Measurements from ENCODE around the gene NALCN.

The NALCN gene

GRCh38 chr13:101416181-101417042 lies at the start of gene NALCN:
Gene NALCN (minus strand): TSS chr13:101416508. CDS start chr13:101399126, 17,382 bp downstream.
- DNase-seq = no peak

GRCh38 chr13:101465877-101466276 lies 49.6 kb upstream of the NALCN start:
- DNase-seq = no peak

GRCh38 chr13:101457176-101457575 lies 40.9 kb upstream of the NALCN start:
- no peak for DNase-seq

GRCh38 chr13:101455863-101456262 lies 39.6 kb upstream of the NALCN start:
- DNase-seq = no peak

- no peak for DNase-seq
Measured at GRCh38 chr13:101454767-101455166, 38.5 kb upstream of the NALCN start.

DNA sequence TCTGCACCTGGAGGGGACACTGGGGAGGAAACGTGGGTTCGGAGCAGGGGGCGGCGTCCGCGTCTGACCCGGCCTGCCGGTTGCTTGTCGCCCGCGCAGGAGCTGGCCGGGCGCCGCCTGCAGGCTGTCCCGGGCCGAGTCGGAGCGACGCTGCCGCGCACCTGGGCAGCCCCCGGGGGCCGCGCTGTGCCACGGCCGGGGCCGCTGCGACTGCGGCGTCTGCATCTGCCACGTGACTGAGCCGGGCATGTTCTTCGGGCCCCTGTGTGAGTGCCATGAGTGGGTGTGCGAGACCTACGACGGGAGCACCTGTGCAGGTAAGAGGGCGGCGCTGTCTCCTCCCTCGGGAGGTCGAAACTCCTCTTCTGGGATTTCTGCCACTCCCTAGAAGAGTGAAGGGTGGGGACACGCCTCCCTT lies 37.5 kb upstream of the NALCN start:
- DNase-seq = no peak

DNA sequence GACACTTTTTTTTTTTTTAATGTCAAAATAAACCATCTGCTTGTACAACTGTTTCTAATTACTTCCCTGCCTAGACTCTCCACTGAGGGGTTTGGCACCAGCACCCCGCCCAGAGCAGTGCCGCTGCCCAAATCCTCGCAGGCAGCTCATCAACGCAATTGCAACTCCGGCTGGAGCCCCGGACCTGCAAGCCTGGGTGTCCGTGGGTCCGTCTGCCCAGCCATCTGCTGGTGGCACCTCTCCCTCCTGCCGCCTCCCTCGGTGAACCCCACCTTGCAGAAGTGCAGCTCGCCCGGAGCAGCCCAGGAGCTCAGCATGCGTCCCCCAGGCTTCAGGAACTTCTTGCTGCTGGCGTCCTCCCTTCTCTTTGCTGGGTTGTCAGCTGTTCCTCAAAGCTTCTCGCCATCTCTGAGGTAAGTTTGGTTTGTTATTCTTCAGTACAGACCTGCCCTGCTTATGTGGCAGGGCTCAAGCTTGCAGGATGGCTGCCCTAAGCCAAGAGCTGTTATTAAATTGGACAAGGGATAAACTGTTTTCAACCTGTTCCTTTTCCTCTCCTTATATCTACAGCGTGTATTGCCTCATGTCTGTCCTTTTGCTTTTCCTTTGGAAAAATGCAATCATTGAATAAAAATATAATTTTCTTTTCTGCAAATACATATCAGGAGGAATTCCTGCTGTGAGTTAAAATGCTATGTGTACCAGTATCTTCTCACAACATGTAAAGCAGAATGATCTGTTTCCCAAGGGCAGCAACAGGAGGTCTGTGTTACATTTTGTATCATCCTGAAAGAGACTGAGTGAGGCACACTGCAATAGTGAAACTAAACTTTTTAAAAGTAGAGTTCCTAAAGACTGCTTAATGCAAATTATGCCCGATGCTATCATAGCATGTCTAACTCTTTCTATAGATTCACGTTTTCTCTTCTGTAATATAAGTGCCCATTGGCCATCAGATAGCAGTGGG lies 36.5 kb upstream of the NALCN start, which contains the start of gene ITGBL1:
Gene ITGBL1, plus strand, starts transcription at position 157 of the 967 bp plus-strand sequence. Its CDS starts 159 bp downstream, at position 316.
- no peak for DNase-seq

DNA sequence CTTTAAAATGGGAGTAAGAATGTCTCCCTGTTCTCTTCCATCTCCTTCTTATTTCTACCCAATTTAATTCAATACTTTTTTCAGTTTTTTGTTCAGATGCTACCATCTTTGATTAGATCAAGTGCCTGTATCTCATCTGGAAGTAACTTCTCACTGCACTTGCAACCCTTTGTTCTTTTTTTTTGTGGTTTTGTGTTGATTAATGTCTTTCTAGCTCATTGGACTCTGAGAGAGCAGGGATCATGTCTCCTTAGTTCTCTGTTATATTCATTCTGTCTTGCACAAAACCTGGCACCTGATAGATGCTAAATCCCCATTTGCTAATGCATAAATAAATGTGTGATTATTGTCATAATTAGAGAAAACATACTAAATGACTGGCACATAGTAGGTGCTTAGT lies 35.3 kb upstream of the NALCN start:
- no peak for DNase-seq

DNA sequence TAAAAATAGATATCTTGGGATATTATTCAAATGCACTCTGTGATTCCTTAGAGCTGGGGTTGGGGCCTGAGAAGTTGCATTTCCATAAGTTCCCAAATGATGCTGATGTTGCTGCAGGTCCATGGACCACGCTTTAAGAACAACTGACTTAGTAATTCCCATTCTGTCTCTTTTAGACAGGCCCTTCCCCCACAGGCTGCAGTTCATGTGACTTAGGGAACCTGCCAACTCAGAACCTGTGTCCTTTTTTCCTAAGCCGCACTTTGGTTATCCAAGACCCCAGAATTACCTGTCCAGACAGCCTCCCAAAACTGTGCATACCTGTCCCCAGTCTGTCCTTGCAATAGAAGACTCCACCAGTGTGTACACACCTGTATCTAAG lies 34.4 kb upstream of the NALCN start:
- DNase-seq = no peak

GRCh38 chr13:101449790-101450748 lies 33.8 kb upstream of the NALCN start:
- no peak for DNase-seq

- no peak for DNase-seq
Measured at GRCh38 chr13:101447852-101448251, 31.5 kb upstream of the NALCN start.

DNA sequence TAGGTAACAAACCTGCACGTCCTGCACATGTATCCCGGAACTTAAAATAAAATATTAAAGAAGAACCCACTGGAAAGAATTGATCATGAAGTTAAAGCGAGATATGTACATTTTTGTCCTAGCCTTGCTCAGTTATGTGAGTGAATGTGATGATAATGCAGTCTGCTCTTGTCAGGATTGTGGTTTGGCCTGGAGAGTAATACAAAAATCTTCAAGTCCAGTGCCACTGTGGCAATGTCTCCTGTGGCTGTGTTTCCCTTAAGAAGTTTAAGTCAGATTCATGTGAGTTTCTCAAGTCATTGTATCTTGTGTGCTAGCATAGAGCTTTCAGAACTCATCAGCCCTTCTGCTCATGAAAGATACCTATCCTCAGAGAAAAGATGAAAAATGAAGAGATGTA lies 18.2 kb upstream of the NALCN start:
- DNase-seq = no peak

GRCh38 chr13:101433895-101434294 lies 17.6 kb upstream of the NALCN start:
- DNase-seq = no peak

GRCh38 chr13:101429733-101430132 lies 13.4 kb upstream of the NALCN start:
- DNase-seq = no peak

DNA sequence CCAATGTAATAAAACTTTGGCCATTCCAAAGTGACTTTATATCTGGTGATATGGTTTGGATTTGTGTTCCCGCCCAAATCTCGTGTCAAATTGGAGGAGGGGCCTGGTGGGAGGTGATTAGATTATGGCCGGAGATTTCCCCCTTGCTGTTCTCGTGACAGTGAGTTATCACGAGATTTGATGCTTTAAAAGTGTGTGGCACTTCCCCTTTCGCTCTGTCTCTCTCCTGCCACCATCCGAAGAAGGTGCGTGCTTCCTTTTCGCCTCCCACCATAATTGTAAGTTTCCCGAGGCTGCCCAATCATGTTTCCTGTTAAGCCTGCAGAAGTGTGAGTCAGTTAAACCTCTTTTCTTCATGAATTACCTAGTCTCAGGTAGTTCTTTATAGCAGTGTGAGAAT lies 9.3 kb upstream of the NALCN start:
- no peak for DNase-seq

DNA sequence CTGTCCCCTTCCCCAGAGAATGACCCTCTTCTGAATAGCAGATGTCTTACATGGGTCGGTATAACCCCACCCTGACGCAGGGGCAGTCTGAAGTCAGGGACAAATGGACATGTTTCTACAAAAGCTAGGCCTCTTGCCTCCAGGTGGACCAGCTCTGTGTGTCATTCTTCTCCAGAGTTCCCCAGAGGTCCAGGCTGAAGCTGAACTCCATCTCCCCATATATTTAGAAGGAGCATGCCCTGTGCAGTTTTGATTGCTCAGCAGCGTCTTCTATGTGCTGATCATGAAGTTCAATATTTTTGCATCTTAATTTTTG lies 8.8 kb upstream of the NALCN start:
- no peak for DNase-seq

DNA sequence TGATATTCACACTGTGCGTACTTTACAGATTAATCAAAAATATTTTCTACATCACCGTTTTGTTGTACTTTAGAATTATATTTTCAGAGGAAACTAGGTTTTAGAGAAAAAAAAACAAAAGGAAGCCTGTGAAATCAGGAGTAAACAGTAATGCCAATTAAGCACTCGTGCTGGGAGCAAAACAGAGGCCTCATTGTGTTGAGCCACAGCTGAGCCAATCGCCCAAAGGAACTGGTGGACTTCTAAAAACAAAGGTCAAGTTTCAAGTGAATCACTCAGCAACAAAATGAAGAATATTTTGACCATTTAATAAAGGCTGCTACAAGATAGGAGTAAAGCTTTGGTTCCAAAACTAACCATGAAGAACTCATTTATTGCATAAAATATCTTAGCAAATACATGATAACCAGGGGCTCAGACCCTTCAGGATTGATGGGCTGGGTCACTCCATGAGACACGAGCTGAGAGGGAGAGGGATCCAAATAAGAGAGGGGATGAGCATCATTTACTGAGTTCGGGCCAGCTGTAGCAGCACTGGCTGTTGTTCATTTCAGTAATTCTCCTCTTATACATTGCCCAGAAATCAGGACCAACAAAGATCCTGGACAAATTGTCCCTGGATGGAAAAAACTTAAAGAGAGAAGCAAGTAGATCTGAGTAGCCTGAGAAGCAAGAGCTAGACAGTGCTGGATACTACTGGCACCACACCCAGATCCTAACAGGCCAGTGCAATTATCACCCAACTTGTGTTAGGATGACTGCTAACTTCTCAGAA lies 8.3 kb upstream of the NALCN start:
- DNase-seq = no peak

- DNase-seq = no peak
Measured at GRCh38 chr13:101423872-101424271, 7.6 kb upstream of the NALCN start.

GRCh38 chr13:101417501-101417900 lies 1.2 kb upstream of the NALCN start:
- no peak for DNase-seq

GRCh38 chr13:101417043-101417406 lies 717 bp upstream of the NALCN start:
- peak; percentile 13 for DNase-seq

DNA sequence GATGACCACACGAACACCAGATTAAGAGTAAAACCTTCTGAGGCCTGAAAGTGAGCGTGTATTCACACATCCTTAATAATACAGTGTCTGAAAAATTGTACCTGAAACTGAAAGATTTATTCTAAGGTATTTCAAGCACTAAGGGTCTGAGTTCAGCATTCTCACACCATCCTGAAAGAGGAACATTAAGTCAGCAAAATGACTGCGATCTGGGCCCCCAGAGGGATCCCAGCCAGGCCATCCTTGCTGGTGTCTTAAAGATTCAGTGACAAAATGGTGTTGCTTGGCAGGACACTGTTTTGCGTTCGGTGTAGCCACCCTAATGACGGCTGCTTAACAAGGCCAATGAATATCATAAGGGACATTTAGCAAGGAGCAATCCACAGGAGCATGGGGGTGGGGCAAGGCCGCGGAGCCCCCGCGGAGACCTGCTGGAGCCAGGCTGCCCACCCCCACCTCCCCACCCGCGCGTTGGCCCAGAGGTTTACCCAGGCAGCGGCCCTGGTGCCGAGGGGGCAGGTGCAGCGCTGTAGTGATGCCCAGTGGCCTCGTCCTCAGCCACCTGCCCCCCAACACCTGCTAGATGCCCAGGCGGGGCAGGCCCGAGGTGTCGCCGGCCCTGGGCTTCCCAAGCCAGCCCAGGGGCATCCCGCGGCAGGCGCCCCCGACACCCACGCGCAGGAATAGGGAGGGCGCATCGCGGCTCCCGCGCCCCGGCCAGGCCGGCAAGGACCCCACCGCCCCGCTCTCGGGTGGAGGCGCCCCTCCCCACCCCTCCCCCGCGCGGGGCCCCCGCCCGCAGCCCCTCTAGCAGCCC lies 742 bp downstream of the NALCN start:
- no peak for DNase-seq

Data from NCI-H1048 (cell line).